Progenitor cell of endocrine pancreas (in vitro differentiated cells): ENCODE data around the gene SYT9. TPM values are rescaled to one million over a fixed set of nuclear protein-coding genes. Genes with fewer than 3 reads are reported as not detected.

Source experiments
- DNase-seq: peaks from one replicate; pipeline ENCODE4 v3.0.0; 2021; ENCODE audit warnings: low spot score; ENCODE audit not compliant: unreplicated experiment
- H3K27ac Mint-ChIP-seq: 2 replicates; pipeline ENCODE4 v1.8.0; 2021; ENCODE audit warnings: mild to moderate bottlenecking, moderate library complexity, mixed read lengths
- H3K27me3 Mint-ChIP-seq: 2 replicates; pipeline ENCODE4 v1.8.0; 2021; ENCODE audit warnings: mixed read lengths
- H3K36me3 Mint-ChIP-seq: 2 replicates; pipeline ENCODE4 v1.8.0; 2022; ENCODE audit warnings: mixed read lengths; ENCODE audit not compliant: insufficient read depth
- H3K4me1 Mint-ChIP-seq: 2 replicates; pipeline ENCODE4 v1.8.0; 2021; ENCODE audit warnings: low read depth, mixed read lengths
- H3K4me3 Mint-ChIP-seq: 2 replicates; pipeline ENCODE4 v1.8.0; 2021; ENCODE audit warnings: low read depth, mild to moderate bottlenecking, moderate library complexity, mixed read lengths
- H3K9me3 Mint-ChIP-seq: 2 replicates; pipeline ENCODE4 v1.8.0; 2021; ENCODE audit warnings: low read depth, mixed read lengths
- total RNA-seq: library from RNA; stranded (reverse); gene quantifications from 2 replicates; pipeline ENCODE4 v1.2.1, GENCODE V29; 2021
- TF ChIP-seq, protein P1 (sequence below): fragments of 200-600 bp; sonication (generic); IDR thresholded peaks from one replicate; pipeline ENCODE4 v1.5.0; 2021; ENCODE audit warnings: antibody characterized with exemption, mild to moderate bottlenecking; ENCODE audit not compliant: unreplicated experiment

SYT9 gene
- total RNA-seq, 1 donor from 2014 or later: 0.57 TPM

- Mint-ChIP-seq H3K9me3 (no peaks in the 10 kb centered on the region), H3K36me3 (no peaks in the 10 kb centered on the region), H3K4me1 (no peaks in the 10 kb centered on the region), H3K27ac (no peak overlapping the region), H3K27me3 (peaks cover 3% of the 10 kb centered on the region), H3K4me3 (no peak overlapping the region)
- TF ChIP-seq, protein P1, sequence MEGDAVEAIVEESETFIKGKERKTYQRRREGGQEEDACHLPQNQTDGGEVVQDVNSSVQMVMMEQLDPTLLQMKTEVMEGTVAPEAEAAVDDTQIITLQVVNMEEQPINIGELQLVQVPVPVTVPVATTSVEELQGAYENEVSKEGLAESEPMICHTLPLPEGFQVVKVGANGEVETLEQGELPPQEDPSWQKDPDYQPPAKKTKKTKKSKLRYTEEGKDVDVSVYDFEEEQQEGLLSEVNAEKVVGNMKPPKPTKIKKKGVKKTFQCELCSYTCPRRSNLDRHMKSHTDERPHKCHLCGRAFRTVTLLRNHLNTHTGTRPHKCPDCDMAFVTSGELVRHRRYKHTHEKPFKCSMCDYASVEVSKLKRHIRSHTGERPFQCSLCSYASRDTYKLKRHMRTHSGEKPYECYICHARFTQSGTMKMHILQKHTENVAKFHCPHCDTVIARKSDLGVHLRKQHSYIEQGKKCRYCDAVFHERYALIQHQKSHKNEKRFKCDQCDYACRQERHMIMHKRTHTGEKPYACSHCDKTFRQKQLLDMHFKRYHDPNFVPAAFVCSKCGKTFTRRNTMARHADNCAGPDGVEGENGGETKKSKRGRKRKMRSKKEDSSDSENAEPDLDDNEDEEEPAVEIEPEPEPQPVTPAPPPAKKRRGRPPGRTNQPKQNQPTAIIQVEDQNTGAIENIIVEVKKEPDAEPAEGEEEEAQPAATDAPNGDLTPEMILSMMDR: no peak
- DNase-seq: no peak
These were observed 97.0 kb downstream of the SYT9 start for GRCh38 chr11:7348432-7349304.

DNA sequence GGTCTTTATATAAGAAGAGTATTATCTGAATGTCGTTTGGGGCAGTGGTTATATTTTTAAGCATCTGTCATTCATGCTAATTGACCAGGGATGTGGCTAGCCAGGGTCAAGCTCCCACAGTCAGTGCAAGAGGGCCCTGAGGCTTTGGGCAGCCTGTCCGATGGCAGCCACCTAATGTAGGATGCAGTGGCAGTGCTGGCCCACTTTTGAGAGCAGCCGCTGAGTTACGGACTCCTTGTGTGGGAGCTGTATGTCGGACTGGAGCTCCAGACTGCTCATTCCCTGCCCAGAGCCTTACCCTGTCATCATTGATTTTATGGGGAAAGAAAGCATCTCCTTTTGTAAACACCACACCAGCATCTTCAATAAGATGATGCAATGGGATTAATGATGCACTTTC, 99.5 kb downstream of the SYT9 start:
- H3K27me3 Mint-ChIP-seq: no peaks in the 10 kb centered on the region
- TF ChIP-seq, protein P1: no peak
- no peak overlapping the region for H3K27ac Mint-ChIP-seq
- no peaks in the 10 kb centered on the region for H3K36me3 Mint-ChIP-seq
- no peaks in the 10 kb centered on the region for H3K9me3 Mint-ChIP-seq
- DNase-seq: no peak
- H3K4me1 Mint-ChIP-seq: no peaks in the 10 kb centered on the region
- no peak overlapping the region for H3K4me3 Mint-ChIP-seq

GRCh38 chr11:7353100-7353499, 101.4 kb downstream of the SYT9 start:
- H3K27me3 Mint-ChIP-seq: no peaks in the 10 kb centered on the region
- TF ChIP-seq, protein P1: peak; percentile 55
- H3K36me3 Mint-ChIP-seq: no peaks in the 10 kb centered on the region
- no peak overlapping the region for H3K27ac Mint-ChIP-seq
- no peak for DNase-seq
- no peaks in the 10 kb centered on the region for H3K9me3 Mint-ChIP-seq
- no peaks in the 10 kb centered on the region for H3K4me1 Mint-ChIP-seq
- no peak overlapping the region for H3K4me3 Mint-ChIP-seq

- H3K27me3 Mint-ChIP-seq: no peaks in the 10 kb centered on the region
- H3K4me3 Mint-ChIP-seq: no peak overlapping the region
- no peaks in the 10 kb centered on the region for H3K36me3 Mint-ChIP-seq
- no peak overlapping the region for H3K27ac Mint-ChIP-seq
- TF ChIP-seq, protein P1: no peak
- no peak for DNase-seq
- H3K4me1 Mint-ChIP-seq: no peaks in the 10 kb centered on the region
- H3K9me3 Mint-ChIP-seq: no peaks in the 10 kb centered on the region
These were observed 113.0 kb downstream of the SYT9 start for GRCh38 chr11:7364660-7365059.

DNA sequence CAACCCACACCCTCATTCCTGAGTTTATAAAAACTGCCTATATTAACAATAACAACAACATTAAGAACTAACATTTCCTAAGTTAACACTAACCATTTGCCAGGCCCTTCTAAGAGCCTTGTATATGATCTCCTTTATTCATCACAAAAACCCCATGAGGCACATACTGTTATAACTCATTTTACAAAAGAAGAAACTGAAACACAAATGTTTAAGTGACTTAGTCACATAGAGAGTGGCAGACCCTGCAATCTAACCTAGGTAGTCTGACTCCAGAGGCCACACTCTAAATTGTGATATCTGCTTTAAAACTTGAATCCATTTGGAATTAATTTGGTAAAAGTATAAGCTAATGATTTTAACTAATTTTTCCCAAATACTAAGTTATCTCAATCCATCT, 116.1 kb downstream of the SYT9 start:
- Mint-ChIP-seq H3K36me3 (no peaks in the 10 kb centered on the region), H3K4me3 (no peak overlapping the region), H3K4me1 (no peaks in the 10 kb centered on the region), H3K27me3 (no peaks in the 10 kb centered on the region), H3K27ac (no peak overlapping the region), H3K9me3 (peaks cover 3% of the 10 kb centered on the region)
- no peak for DNase-seq
- TF ChIP-seq, protein P1: no peak
